Fibroblast of villous mesenchyme (primary cell): ENCODE measurements around the gene BANK1. TPM values are rescaled to one million over a fixed set of nuclear protein-coding genes. Genes with fewer than 3 reads are reported as not detected.

Experiments
- DNase-seq: peaks from one replicate; pipeline ENCODE4 v3.0.0-alpha.2; 2010; ENCODE audit warnings: low read depth
- H3K4me3 ChIP-seq: 2 replicates; pipeline ENCODE4 v1.5.1; 2011; ENCODE audit warnings: low read depth, mild to moderate bottlenecking, low read length
- CTCF ChIP-seq: IDR thresholded peaks from 2 replicates; pipeline ENCODE4 v1.5.1; 2012; ENCODE audit warnings: low read depth, mild to moderate bottlenecking, low read length; ENCODE audit not compliant: insufficient read depth
- total RNA-seq: library from RNA; depleted of rRNA; stranded (reverse); fragments of >200 nt; gene quantifications from 2 replicates; pipeline ENCODE4 v1.2.3, GENCODE V29; 2012

BANK1 gene
- total RNA-seq, 1 donor, result 0.86 TPM

GRCh38 chr4:102114118-102114630 is 323.6 kb downstream of the BANK1 start:
- TF ChIP-seq CTCF, result no peak
- DNase-seq, result no peak
- no peak overlapping the region for H3K4me3 ChIP-seq

GRCh38 chr4:102116121-102116520 is 325.6 kb downstream of the BANK1 start:
- DNase-seq, result no peak
- TF ChIP-seq CTCF, result no peak

DNA sequence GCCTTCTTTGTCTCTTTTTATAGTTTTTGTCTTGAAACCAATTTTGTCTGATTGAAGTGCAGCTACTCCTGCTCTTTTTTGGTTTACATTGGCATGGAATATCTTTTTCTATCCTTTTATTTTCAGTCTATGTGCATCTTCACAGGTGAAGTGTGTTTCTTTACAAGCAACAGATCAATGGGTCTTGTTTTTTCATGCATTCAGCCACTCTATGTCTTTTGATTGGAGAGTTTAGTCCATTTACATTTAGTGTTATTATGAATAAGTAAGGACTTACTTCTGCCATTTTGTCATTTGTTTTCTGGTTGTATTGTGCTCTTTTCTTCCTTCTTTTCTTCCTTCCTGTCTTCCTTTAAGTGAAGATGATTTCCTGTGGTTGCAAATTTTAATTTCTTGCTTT is 330.3 kb downstream of the BANK1 start:
- H3K4me3 ChIP-seq, result no peak overlapping the region
- TF ChIP-seq CTCF, result no peak
- no peak for DNase-seq

More at GRCh38 chr4:102116121-102116520, 325.6 kb downstream of the BANK1 start:
- H3K4me3 ChIP-seq, result no peak overlapping the region
